GM18508 (cell line): ENCODE measurements around the gene LCP2.
"Not testable (repeated sequence)": the region's sequence is repeated elsewhere in the genome, so short reads cannot be mapped to it uniquely, and the experiment has no call there.

Experiments
- ATAC-seq: cut with Tn5 transposase; IDR thresholded peaks from one replicate; pipeline ENCODE4 v1.9.1; 2021; ENCODE audit warnings: moderate number of reproducible peaks; ENCODE audit not compliant: insufficient read depth, unreplicated experiment

The LCP2 gene

GRCh38 chr5:170254056-170254455 lies 43.5 kb downstream of the LCP2 start:
- ATAC-seq, result peak; percentile 85

GRCh38 chr5:170252720-170253350 lies 44.7 kb downstream of the LCP2 start:
- no peak for ATAC-seq

GRCh38 chr5:170252109-170252508 lies 45.5 kb downstream of the LCP2 start:
- ATAC-seq, result no peak

- ATAC-seq, result no peak
These were observed 46.1 kb downstream of the LCP2 start for GRCh38 chr5:170251462-170251861.

GRCh38 chr5:170250810-170251317 lies 46.7 kb downstream of the LCP2 start:
- ATAC-seq, result no peak

GRCh38 chr5:170249355-170249754 lies 48.2 kb downstream of the LCP2 start:
- ATAC-seq, result no peak

GRCh38 chr5:170248931-170249227 lies 48.7 kb downstream of the LCP2 start:
- not testable (repeated sequence) for ATAC-seq

- ATAC-seq, result no peak
These were observed 49.2 kb downstream of the LCP2 start for GRCh38 chr5:170248172-170248930.

GRCh38 chr5:170247363-170247762 lies 50.2 kb downstream of the LCP2 start:
- ATAC-seq, result no peak

- ATAC-seq, result no peak
These were observed 51.3 kb downstream of the LCP2 start for GRCh38 chr5:170246126-170246870.

- not testable (repeated sequence) for ATAC-seq
These were observed 52.1 kb downstream of the LCP2 start for GRCh38 chr5:170245436-170245835.

GRCh38 chr5:170238456-170239196 lies 59.0 kb downstream of the LCP2 start:
- ATAC-seq, result no peak

- ATAC-seq, result no peak
These were observed 61.4 kb downstream of the LCP2 start for GRCh38 chr5:170235876-170236864.

GRCh38 chr5:170233358-170233892 lies 64.2 kb downstream of the LCP2 start:
- no peak for ATAC-seq

GRCh38 chr5:170232786-170233185 lies 64.8 kb downstream of the LCP2 start, which contains the start of gene C5orf58:
Gene C5orf58, plus strand, starts transcription at chr5:170232985. Its CDS starts 1,992 bp downstream, at chr5:170234977.
- no peak for ATAC-seq

- no peak for ATAC-seq
These were observed 68.7 kb downstream of the LCP2 start for GRCh38 chr5:170228762-170229435.

- ATAC-seq, result no peak
These were observed 70.9 kb downstream of the LCP2 start for GRCh38 chr5:170226661-170227060.

- ATAC-seq, result no peak
These were observed 71.4 kb downstream of the LCP2 start for GRCh38 chr5:170226129-170226615.
